ENCODE measurements around the gene NTN3.

- TF ChIP-seq CTCF (IDR thresholded peaks at IDR 0.05) (peak in 2 of 12 donors; percentile 11 to 29), POLR2A (IDR thresholded peaks at IDR 0.05) (no peak)
These were observed 26.1 kb downstream of the NTN3 start for GRCh38 chr16:2497116-2497630.

All from heart left ventricle (tissue), 13 donors.